Lung (tissue), 12 donors: ENCODE measurements around the gene BAIAP2. TPM values are rescaled to one million over a fixed set of nuclear protein-coding genes. Genes with fewer than 3 reads are reported as not detected.

ENCODE experiments used
- ATAC-seq: fragments of 200-7000 bp; cut with Tn5 transposase; one replicate; pipeline ENCODE4 v1.9.1; 2020; ENCODE audit warnings: moderate number of reproducible peaks; ENCODE audit not compliant: insufficient read depth, low FRiP score
- DNase-seq, 3 donors: peaks; one replicate each; pipeline ENCODE4 v3.0.0-alpha.2; 2013 to 2017
- H3K27ac ChIP-seq, 2 donors: one replicate each; pipeline ENCODE4 v1.5.1; 2013; ENCODE audit warnings: mild to moderate bottlenecking in 2 of 2, moderate library complexity in 2 of 2, control low read depth in 1 of 2, inconsistent platforms in 1 of 2, low read depth in 1 of 2, low read length in 1 of 2
- H3K27me3 ChIP-seq, 3 donors: one replicate each; pipeline ENCODE4 v1.5.1; 2013; ENCODE audit warnings: low read length in 2 of 3; ENCODE audit not compliant: control insufficient read depth in 3 of 3, insufficient read depth in 3 of 3
- H3K36me3 ChIP-seq, 4 donors: one replicate each; pipeline ENCODE4 v1.5.1; 2013; ENCODE audit warnings: low read length in 4 of 4, mild to moderate bottlenecking in 1 of 4, moderate library complexity in 1 of 4; ENCODE audit not compliant: control insufficient read depth in 4 of 4, insufficient read depth in 4 of 4
- H3K4me1 ChIP-seq, 5 donors: one replicate each; pipeline ENCODE4 v1.5.1; 2013; ENCODE audit warnings: low read length in 5 of 5, mild to moderate bottlenecking in 2 of 5, moderate library complexity in 1 of 5; ENCODE audit not compliant: control insufficient read depth in 5 of 5, insufficient read depth in 5 of 5
- H3K4me3 ChIP-seq: one replicate; pipeline ENCODE4 v1.5.1; 2013; ENCODE audit warnings: mild to moderate bottlenecking, control low read depth, moderate library complexity
- H3K9ac ChIP-seq, 2 donors: one replicate each; pipeline ENCODE4 v1.5.1; 2013; ENCODE audit warnings: low read length in 2 of 2, control low read depth in 1 of 2; ENCODE audit not compliant: insufficient read depth in 1 of 2
- H3K9me3 ChIP-seq, 4 donors: one replicate each; pipeline ENCODE4 v1.5.1; 2013; ENCODE audit warnings: low read length in 3 of 4, mild to moderate bottlenecking in 1 of 4, moderate library complexity in 1 of 4; ENCODE audit not compliant: control insufficient read depth in 4 of 4, insufficient read depth in 3 of 4
- WGBS, 2 donors: extraction: QIAGEN DNeasy Blood & Tissue Kit; methylation state at CpG; one replicate each; pipeline ENCODE4 v1.1.7; 2013; 5-methylcytosine and 5-hydroxymethylcytosine counted together
- polyA plus RNA-seq, 2 donors: library from polyadenylated mRNA; stranded (reverse); fragments of 200-250 nt; gene quantifications; one replicate each; pipeline ENCODE4 v1.2.1, GENCODE V29; 2013
- total RNA-seq, 2 donors: library from RNA; depleted of rRNA in 1 of 2; stranded (reverse); fragments of >200 nt in 1 of 2; gene quantifications; one replicate each; pipeline ENCODE4 v1.2.1, GENCODE V29; 2014 to 2021
- TF ChIP-seq, protein P1 (sequence below): IDR thresholded peaks from 2 replicates; pipeline ENCODE4 v1.5.1; 2012; ENCODE audit warnings: mild to moderate bottlenecking; ENCODE audit errors: control extremely low read depth, extremely low read depth
- donor health status: control.
- donor health status: control.
- donor health status: Bipolar disorder and iron deficiency.
- donor health status: healthy.
- donor health status: DM: yes; HTN: yes; CAD: no.

BAIAP2 gene
- total and polyA plus RNA-seq, 4 donors = 59.2 to 141 (median 77.7) TPM

DNA sequence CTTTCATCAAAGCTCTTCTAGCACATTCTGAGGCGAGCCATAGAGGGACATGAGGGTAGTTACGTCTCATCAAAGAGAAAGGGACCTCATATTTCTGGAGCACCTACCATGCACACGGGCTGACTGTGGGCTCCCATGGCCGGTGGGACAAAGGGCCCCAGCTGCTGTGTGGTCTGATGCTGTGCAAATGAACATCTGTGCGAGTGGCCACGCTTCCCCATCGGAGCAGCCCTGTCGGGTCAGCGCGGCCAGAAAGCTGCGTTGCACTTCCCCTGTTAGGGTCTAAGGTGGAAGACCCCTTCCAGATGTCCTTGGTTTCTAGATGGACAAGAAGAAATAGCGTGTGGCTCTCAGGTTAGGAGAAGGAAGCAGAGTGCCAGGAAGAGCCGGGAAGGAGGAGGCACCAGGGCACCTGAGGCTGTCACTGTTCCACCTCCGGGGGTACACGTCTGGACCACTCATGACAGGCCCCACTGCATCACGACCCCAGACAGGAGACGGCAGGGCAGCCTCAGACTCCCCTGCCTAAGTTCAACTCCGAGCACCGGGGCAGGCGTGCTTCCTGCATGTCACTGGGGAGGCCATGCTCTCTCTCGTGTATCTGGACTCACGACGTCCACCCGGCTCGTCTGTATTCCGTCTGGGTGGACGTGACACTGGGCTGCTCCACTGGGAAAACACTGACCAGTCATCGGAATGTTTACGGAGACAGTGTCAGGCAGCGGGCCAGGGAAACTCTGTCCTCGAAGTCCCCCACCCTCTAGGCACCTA, 8.5 kb upstream of the BAIAP2 start:
- 71 to 77% methylated on average over 31 of the region's 31 CpGs for whole genome bisulfite sequencing, 2 donors
- H3K4me1 ChIP-seq = peaks cover 0 to 23% (median 14%) of the 10 kb centered on the region in 5 donors
- TF ChIP-seq, protein P1, sequence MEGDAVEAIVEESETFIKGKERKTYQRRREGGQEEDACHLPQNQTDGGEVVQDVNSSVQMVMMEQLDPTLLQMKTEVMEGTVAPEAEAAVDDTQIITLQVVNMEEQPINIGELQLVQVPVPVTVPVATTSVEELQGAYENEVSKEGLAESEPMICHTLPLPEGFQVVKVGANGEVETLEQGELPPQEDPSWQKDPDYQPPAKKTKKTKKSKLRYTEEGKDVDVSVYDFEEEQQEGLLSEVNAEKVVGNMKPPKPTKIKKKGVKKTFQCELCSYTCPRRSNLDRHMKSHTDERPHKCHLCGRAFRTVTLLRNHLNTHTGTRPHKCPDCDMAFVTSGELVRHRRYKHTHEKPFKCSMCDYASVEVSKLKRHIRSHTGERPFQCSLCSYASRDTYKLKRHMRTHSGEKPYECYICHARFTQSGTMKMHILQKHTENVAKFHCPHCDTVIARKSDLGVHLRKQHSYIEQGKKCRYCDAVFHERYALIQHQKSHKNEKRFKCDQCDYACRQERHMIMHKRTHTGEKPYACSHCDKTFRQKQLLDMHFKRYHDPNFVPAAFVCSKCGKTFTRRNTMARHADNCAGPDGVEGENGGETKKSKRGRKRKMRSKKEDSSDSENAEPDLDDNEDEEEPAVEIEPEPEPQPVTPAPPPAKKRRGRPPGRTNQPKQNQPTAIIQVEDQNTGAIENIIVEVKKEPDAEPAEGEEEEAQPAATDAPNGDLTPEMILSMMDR = no peak
- no peaks in the 10 kb centered on the region for H3K9me3 ChIP-seq
- DNase-seq = peak in 1 of 3 donors; percentile 26
- peaks cover 0 to 4% (median 0%) of the 10 kb centered on the region in 3 donors for H3K27me3 ChIP-seq
- no peak for ATAC-seq
- H3K4me3 ChIP-seq = no peak overlapping the region
- no peak overlapping the region for H3K27ac ChIP-seq
- H3K36me3 ChIP-seq = no peaks in the 10 kb centered on the region
- no peak overlapping the region for H3K9ac ChIP-seq

GRCh38 chr17:81027038-81027437, 7.9 kb upstream of the BAIAP2 start:
- Histone ChIP-seq H3K4me3 (no peak overlapping the region), H3K27ac (no peak overlapping the region), H3K9ac (peak overlapping the region in 1 of 2 donors; percentile 32), H3K9me3 (no peaks in the 10 kb centered on the region), H3K4me1 (peaks cover 0 to 21% (median 14%) of the 10 kb centered on the region in 5 donors), H3K27me3 (peaks cover 0 to 4% (median 0%) of the 10 kb centered on the region in 3 donors), H3K36me3 (no peaks in the 10 kb centered on the region)
- 75 to 80% methylated on average over 15 of the region's 15 CpGs for WGBS, 2 donors
- TF ChIP-seq, protein P1 = no peak
- no peak for ATAC-seq
- DNase-seq = peak in 1 of 3 donors; percentile 45

DNA sequence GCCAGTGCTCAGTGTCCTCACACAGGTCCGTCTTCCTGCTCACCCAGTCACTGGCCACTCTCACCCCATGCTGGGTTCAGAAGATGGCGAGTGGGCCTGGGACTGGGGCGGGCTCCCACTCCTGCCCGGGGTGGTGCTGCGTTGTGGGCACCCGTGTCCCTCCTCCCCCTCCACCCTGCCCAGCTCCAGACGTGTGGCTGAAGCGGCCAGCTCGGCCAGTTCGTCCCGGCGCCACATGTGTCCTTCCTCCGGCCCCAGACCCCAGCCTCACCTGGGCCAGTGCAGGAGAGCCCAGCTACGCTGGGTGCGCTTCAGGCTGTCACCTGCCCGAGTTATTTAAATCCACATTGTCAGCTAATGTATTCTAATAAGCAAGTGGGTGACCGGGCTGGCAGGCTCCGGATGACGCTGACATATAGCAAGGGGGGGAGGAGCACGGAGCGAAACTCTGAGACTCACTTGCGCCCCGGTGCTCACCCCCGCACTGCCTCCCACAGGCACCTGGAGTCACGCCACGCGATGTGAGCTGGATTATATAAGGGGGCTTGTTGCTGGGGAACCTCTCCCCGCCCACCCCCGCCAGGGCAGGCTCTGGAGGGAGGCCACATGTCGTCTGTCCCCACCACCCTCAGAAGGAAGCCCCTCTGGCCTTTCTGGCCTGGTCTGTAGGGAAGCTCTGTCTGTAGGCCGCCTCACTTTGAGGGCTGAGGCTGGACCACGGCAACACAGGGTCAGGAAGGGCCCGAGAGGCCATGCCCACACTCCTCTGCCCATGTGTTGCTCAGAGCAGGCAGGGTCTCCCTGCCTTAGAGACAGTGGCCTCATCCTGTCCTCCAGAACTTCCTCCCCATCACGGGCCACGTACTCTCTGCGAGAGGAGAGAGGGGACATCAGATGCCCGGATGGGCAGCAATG, 7.1 kb upstream of the BAIAP2 start:
- Histone ChIP-seq H3K36me3 (peaks cover 0 to 4% (median 0%) of the 10 kb centered on the region in 4 donors), H3K4me3 (no peak overlapping the region), H3K9ac (no peak overlapping the region), H3K27ac (no peak overlapping the region), H3K27me3 (peaks cover 0 to 4% (median 0%) of the 10 kb centered on the region in 3 donors), H3K9me3 (no peaks in the 10 kb centered on the region), H3K4me1 (peaks cover 0 to 28% (median 14%) of the 10 kb centered on the region in 5 donors)
- 51 to 52% methylated on average over 37 of the region's 37 CpGs for WGBS, 2 donors
- ATAC-seq (no peak), DNase-seq (peak in 1 of 3 donors; percentile 52)
- TF ChIP-seq, protein P1 = no peak
